Upper lobe of right lung (tissue), 1 donor: ENCODE data around the gene MED27. TPM values are rescaled to one million over a fixed set of nuclear protein-coding genes. Genes with fewer than 3 reads are reported as not detected.
"Not testable (repeated sequence)": the region's sequence is repeated elsewhere in the genome, so short reads cannot be mapped to it uniquely, and the experiment has no call there.

ENCODE experiments used
- ATAC-seq: fragments of 200-7000 bp; cut with Tn5 transposase; one replicate; pipeline ENCODE4 v1.9.1; 2020; ENCODE audit warnings: mild to moderate bottlenecking, moderate library complexity
- DNase-seq: peaks from one replicate; pipeline ENCODE4 v3.0.0-alpha.2; 2020
- H3K27ac ChIP-seq: fragments of 200-600 bp; one replicate; pipeline ENCODE4 v1.8.0; 2022
- H3K27me3 ChIP-seq: fragments of 200-600 bp; one replicate; pipeline ENCODE4 v1.8.0; 2022; ENCODE audit warnings: mild to moderate bottlenecking
- H3K36me3 ChIP-seq: fragments of 200-600 bp; one replicate; pipeline ENCODE4 v1.8.0; 2022
- H3K4me1 ChIP-seq: fragments of 200-600 bp; one replicate; pipeline ENCODE4 v1.8.0; 2022
- H3K4me3 ChIP-seq: fragments of 200-600 bp; one replicate; pipeline ENCODE4 v1.8.0; 2022; ENCODE audit warnings: mild to moderate bottlenecking
- H3K9me3 ChIP-seq: fragments of 200-600 bp; one replicate; pipeline ENCODE4 v1.8.0; 2022
- CTCF ChIP-seq: fragments of 200-600 bp; IDR thresholded peaks from one replicate; pipeline ENCODE4 v1.8.0; 2022; ENCODE audit warnings: antibody characterized with exemption
- intact Hi-C: fragments of 100-400 bp; cut with DNase I; formaldehyde crosslinking; loops from one replicate; pipeline ENCODE4 v1.11.0; 2022
- total RNA-seq: library from RNA; stranded (reverse); fragmentation: NEBNext Ultra II Directional; extraction: Animal tissue kit (Norgen Biotek cat#: 25700); gene quantifications from one replicate; pipeline ENCODE4 v1.2.1, GENCODE V29; 2021
- donor health status: DM: no; HTN: yes; CAD: no; lungs with severe emphysema.

Gene MED27
- total RNA-seq, 1 donor from 2014 or later: 14.2 TPM

- ATAC-seq (no peak), DNase-seq (no peak)
- no peak for TF ChIP-seq CTCF
- H3K4me1 ChIP-seq: no peaks in the 10 kb centered on the region
- intact Hi-C loops: no loop called here
- no peak overlapping the region for H3K27ac ChIP-seq
- no peaks in the 10 kb centered on the region for H3K9me3 ChIP-seq
- H3K4me3 ChIP-seq: no peak overlapping the region
- H3K27me3 ChIP-seq: no peaks in the 10 kb centered on the region
- no peaks in the 10 kb centered on the region for H3K36me3 ChIP-seq
Measured at GRCh38 chr9:131926360-131926922, 153.2 kb downstream of the MED27 start.

- intact Hi-C loops: no loop called here
- DNase-seq: no peak
- TF ChIP-seq CTCF: no peak
- Histone ChIP-seq H3K4me1 (no peaks in the 10 kb centered on the region), H3K9me3 (no peaks in the 10 kb centered on the region), H3K36me3 (no peaks in the 10 kb centered on the region), H3K4me3 (no peak overlapping the region), H3K27me3 (no peaks in the 10 kb centered on the region), H3K27ac (no peak overlapping the region)
- ATAC-seq: no peak
Measured at GRCh38 chr9:131925677-131926177, 153.9 kb downstream of the MED27 start.

GRCh38 chr9:131923766-131924165 lies 155.9 kb downstream of the MED27 start:
- H3K27me3 ChIP-seq: no peaks in the 10 kb centered on the region
- H3K36me3 ChIP-seq: no peaks in the 10 kb centered on the region
- no peak overlapping the region for H3K27ac ChIP-seq
- no peak overlapping the region for H3K4me3 ChIP-seq
- intact Hi-C loops: no loop called here
- DNase-seq: no peak
- H3K4me1 ChIP-seq: no peaks in the 10 kb centered on the region
- TF ChIP-seq CTCF: no peak
- no peak for ATAC-seq
- H3K9me3 ChIP-seq: no peaks in the 10 kb centered on the region

GRCh38 chr9:131923132-131923671 lies 156.5 kb downstream of the MED27 start:
- no peak for TF ChIP-seq CTCF
- intact Hi-C loops: no loop called here
- no peaks in the 10 kb centered on the region for H3K4me1 ChIP-seq
- DNase-seq: no peak
- no peaks in the 10 kb centered on the region for H3K36me3 ChIP-seq
- ATAC-seq: no peak
- no peaks in the 10 kb centered on the region for H3K27me3 ChIP-seq
- H3K9me3 ChIP-seq: no peaks in the 10 kb centered on the region
- H3K27ac ChIP-seq: no peak overlapping the region
- H3K4me3 ChIP-seq: no peak overlapping the region

GRCh38 chr9:131921635-131922034 lies 158.0 kb downstream of the MED27 start:
- H3K36me3 ChIP-seq, ATAC-seq, H3K4me3 ChIP-seq: not testable (repeated sequence)

GRCh38 chr9:131919216-131919615 lies 160.5 kb downstream of the MED27 start:
- Histone ChIP-seq H3K4me3 (no peak overlapping the region), H3K4me1 (no peaks in the 10 kb centered on the region), H3K9me3 (no peaks in the 10 kb centered on the region), H3K27ac (no peak overlapping the region), H3K27me3 (no peaks in the 10 kb centered on the region), H3K36me3 (no peaks in the 10 kb centered on the region)
- DNase-seq (no peak), ATAC-seq (no peak)
- no peak for TF ChIP-seq CTCF
- intact Hi-C loops: no loop called here

More at GRCh38 chr9:131921635-131922034, 158.0 kb downstream of the MED27 start:
- H3K27me3 ChIP-seq, intact Hi-C loops, H3K27ac ChIP-seq, DNase-seq, H3K4me1 ChIP-seq, H3K9me3 ChIP-seq: not testable (repeated sequence)
